A172 (cell line): ENCODE results near the gene DNMT3L. TPM values are rescaled to one million over a fixed set of nuclear protein-coding genes. Genes with fewer than 3 reads are reported as not detected.
"Not testable (repeated sequence)": the region's sequence is repeated elsewhere in the genome, so short reads cannot be mapped to it uniquely, and the experiment has no call there.

Experiments used
- DNase-seq: peaks from one replicate; pipeline ENCODE4 v3.0.0-alpha.2; 2015; ENCODE audit warnings: low spot score
- total RNA-seq: library from RNA; depleted of rRNA; stranded (reverse); fragments of >200 nt; shearing (Covaris generic); gene quantifications from 2 replicates; pipeline ENCODE4 v1.2.3, GENCODE V29; 2014; rRNA removed

Gene DNMT3L
- total RNA-seq, result not detected in 2 replicates

DNA sequence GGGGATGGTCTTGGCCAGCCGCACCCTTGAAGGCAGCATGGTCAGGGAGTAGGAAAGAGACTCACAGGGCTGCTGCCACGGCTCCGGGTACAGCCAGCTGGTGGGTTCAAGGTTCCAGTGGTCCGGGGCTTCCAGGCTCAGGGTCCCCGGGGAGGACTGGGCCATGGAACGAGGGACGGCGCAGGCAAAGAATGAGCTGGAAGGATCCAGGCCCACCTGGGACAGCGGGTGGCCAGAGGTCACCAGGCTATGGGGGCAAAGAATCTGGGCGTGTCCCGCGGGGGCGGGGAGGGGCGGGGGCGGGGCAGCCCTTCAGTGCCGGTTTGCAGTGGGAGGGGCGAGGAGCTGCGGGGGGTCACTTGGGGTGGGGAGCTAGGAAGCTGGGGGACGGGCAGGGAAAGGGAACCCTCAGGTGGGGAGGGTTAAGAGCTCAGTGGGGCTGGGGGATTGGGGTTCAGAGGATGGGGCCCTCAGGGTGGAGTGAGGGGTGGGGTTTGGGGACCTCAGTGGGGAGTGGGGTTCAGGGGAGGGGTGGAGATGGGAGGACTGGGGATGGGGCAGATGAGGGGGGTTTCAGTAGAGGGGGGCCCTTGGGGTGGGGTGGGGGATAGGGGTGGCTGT is at the start of gene DNMT3L:
DNMT3L (minus strand) TSS at position 223 of the 621 bp plus-strand sequence. CDS start 638 bp downstream, outside the sequence.
- no peak for DNase-seq

DNA sequence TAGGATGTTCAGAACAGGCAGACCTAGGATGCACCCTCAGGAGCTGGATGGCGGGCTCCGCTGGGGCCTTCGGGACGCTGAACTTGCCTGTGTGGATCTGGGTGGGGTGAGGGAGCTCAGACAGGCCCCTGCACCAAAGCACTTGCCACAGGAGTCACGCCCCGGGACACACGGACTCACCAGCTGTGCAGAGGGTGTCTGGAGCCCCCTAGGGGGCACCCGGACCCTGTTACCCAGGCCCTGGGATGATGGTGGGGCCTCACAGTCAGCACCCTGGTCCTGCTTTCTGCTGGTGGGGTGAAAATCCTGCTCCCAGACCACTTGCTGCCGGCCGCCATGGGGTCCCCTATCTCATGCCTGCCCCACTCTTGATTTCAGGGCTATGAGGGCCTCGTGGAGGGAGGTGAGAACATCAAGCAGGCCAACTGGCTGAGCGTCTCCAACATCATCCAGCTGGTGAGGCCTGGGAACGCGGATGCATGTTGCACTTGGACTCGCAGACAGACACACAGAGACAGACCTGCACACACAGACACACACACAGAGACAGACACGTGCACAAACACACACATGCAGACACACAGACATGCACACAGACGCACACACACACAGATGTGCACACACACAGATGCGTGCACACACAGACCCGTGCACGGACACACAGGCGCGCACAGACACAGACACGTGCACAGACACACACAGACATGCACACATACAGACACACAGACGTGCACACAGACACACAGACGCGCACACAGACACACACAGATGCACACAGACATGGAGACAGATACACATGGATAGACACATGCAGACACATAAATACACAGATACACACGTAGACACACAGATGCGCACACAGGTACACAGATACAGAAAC is 49.2 kb upstream of the DNMT3L start:
- no peak for DNase-seq

DNA sequence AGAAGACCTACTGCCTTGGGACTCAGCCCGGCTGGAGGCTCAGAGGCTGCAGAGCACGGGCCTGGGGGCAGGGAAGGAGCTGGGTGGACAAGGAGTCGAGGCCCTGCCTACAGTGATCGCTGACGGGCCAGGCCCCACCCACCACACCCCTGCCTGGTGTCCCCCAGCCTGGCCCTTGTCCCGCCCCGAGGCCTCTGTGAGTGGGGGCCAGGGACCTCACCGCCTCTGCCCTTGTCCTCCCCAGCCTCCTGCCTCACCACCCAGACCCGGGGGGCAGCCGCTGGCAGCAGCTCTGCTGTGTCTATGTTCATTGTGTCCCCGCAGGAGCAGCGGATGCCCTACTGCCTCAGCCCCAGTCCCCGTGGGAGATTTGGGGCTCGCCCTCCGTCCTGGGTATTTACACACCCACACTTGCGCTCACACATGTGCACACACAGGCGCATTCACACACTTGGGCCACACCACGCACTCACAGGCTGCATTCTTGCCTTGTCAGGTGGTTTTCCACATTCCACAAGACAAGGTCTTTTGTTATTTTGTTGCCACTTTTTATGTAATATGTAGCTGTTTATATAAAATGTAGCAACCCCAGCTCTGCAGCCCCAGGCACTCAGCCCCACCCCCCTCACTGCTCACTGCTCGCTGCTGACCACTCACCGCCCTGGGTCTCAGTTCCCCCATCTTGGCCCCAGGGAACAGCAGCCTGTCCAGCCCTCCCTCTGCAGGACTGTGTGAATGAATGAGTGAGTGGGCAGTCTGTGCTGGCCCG is 45.4 kb upstream of the DNMT3L start:
- DNase-seq, result no peak

DNA sequence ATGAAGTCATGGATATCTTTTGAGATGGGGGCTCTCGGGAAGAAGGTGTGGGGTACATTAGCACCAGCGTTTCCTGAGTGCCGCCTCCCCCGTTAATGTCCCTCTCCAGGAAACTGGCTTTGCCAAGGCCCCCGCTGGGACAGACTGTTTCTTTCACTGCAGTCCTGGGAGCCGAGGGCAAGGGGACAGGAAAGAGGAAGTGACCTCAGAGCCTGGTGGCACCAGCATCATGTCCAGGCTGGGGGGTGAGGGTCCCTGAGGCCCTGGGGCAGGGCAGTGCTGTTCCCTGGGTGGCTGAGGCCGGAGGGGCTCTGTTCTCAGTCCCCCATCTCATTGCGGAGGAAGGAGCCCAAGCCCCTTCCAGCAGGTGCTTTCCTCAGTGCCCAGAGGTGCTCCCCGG is 44.0 kb upstream of the DNMT3L start:
- no peak for DNase-seq

DNA sequence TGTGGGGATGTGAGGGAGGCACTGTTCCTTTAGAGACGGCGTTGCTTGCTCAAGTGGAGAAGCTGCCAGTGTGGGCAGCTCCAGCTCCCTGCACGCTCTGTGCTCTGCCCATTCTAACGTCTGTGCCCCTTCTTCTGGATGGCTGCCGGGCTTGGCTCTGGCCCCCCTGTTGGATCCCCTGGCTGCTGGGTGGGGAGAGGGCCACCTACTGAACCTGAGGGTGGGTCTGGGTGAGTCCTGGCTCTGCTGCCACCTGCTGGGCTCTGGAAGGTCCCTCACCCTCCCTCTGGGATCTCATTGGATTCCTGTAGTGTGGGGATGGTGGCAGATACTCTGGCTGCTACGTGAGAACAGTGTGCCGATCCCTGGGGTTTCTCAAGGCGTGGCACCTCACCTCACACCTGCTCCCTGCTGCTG is 43.2 kb upstream of the DNMT3L start:
- peak; percentile 52 for DNase-seq

DNA sequence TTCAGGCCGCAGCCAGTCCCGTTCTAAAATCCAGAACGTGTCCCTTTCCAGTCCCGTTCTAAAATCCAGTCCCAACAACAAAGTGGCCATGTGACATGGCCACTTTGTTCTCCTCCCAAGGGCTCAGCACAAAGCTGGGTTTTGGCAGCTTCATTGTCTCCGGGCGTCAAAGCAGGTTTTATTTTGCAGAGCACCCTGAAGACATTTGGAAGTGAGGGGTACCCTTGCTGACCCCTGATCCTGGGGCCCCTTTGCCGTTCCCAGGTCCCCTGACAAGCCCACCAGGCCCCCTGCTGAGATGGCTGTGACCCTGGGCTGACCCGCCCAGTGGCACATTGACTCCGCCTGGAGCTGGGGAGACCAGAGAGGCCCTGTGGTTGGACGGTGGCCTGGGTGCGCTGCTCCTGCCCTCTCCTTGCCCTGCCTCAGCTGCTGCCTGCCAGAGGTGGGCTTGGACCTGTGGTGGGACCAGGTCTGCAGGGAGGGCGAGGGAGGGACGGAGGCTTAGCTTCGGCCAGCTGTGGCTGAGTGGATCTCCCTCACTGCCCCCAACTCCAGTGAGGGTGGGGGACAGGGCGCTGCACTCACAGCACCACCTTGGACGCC is 42.4 kb upstream of the DNMT3L start:
- DNase-seq, result no peak

DNA sequence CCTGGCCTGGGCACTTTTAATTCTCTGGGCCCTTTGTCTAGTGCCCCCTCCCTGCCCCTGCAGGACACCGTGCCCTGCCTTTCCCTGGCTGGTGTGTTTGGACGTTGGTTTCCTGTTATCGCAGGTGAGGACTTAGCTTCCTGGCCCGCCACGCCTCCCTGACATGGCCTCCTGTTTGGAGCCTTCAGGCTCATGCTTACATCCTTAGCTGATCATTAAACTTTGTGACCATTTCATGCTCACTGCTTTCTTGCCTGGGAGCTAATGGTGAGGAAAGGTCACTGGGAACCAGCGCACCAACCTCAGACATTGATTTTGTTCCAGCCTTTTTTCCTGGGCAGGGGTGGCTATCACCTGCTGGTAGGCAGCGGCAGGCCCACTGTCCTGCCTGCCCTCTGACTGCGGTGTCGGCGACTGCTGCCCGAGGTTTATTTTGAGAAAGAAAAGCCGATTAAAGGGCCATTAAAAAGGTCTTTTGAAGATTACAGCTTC is 41.8 kb upstream of the DNMT3L start:
- DNase-seq, result no peak

DNA sequence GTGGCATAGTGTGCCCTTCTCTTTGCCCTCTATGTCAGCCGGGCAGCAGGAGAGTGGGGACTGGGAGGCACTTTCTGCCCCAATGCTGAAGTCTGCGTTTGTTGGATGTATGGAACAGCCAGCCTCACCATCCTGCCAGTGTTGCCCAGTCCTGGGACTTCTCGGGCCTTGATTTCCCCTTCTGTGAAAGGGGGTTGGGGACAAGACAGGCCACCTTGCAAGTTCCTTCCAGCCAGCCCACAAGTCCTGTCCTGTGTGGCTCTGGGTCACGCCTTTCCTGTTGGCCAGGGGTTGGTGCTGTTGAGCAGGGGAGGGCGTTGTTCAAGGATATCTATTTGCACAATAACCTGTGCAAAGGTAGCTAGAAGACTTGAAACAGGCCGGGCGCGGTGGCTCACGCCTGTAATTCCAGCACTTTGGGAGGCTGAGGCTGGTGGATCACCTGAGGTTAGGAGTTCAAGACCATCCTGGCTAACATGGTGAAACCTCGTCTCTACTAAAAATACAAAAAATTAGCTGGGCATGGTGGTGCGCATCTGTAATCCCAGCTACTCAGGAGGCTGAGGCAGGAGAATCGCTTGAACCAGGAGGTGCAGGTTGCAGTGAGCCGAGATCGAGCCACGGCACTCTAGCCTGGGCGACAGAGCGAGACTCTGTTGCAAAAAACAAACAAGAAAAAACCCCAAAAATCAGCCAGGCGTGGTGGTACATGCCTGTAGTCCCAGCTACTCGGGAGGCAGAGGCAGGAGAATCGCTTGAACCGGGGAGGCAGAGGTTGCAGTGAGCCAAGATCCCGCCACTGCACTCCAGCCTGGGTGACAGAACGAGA is 41.1 kb upstream of the DNMT3L start:
- DNase-seq, result not testable (repeated sequence)

DNA sequence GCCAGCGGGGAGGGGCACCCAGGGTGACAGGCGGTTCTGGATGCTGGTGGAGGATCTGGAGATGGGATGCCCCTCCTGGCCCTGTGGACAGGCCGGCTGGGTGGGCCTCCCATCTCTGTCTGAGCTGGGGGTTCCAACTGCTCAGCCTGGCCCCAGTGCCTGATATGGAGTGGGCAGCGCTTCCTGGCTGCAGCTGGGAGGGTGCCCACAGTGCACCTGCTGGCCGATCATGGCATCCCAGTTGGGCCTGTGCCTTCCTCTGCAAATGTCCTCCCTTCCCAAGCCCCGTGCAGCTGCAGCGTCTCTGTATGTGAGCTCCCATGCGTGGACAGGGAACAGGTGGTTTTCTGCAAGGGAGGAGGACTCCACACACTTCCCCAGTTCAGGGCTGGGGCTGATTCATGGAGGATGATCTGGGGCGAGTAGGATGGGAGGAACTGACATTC is 40.3 kb upstream of the DNMT3L start:
- DNase-seq, result no peak

DNA sequence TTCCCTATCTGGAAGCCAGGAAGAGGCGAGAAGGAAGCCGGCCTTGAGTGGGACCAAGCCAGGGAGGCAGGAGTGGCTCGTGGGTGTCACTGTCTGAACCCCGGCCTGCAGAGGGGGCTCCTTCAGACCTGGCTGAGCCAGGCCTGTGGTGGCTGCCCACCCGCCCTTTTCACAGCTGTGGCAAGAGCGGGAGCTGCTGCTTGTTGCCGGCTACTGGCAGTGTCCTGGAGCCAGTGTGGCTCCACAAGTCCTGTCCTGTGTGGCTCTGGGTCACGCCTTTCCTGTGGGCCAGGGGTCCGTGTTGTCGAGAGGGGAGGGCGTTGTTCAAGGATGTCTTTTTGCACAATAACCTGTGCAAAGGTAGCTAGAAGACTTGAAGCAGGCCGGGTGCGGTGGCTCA is 39.4 kb upstream of the DNMT3L start:
- DNase-seq, result no peak

DNA sequence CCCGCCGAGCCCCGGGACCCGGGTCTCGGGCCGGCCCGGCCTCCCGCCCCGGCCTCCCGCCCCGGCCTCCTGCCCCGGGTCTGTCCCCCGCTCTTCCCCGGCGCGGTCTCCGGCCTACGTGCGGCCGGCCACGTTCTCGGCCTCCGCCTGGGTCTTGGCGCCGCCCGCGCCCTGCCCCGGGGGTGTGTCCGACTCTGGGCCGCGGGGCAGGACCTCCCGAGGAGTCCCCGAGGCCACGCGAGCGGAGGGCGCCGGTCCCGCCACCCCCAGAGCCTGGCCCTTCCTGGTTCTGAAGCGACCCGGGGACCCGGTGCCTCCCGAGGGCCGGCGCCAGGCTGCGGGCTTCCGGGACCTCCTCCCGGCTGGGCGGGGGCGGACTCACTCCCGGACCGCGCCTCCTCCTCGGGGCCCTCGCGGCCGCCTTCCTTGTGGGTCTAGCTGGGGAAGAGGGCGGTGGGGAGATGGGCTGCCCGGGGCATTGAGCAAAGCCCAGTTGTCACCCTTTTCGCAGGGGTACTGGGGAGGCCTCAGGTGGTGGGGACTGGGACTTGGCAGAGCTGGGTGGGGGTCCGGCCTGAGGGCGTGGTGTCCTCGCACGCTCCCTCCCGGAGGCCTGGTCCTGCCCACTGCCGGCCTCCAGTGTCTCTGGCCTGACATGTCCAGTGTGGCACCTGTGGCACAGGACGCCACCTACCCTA is 38.7 kb upstream of the DNMT3L start:
- peak; percentile 30 for DNase-seq

DNA sequence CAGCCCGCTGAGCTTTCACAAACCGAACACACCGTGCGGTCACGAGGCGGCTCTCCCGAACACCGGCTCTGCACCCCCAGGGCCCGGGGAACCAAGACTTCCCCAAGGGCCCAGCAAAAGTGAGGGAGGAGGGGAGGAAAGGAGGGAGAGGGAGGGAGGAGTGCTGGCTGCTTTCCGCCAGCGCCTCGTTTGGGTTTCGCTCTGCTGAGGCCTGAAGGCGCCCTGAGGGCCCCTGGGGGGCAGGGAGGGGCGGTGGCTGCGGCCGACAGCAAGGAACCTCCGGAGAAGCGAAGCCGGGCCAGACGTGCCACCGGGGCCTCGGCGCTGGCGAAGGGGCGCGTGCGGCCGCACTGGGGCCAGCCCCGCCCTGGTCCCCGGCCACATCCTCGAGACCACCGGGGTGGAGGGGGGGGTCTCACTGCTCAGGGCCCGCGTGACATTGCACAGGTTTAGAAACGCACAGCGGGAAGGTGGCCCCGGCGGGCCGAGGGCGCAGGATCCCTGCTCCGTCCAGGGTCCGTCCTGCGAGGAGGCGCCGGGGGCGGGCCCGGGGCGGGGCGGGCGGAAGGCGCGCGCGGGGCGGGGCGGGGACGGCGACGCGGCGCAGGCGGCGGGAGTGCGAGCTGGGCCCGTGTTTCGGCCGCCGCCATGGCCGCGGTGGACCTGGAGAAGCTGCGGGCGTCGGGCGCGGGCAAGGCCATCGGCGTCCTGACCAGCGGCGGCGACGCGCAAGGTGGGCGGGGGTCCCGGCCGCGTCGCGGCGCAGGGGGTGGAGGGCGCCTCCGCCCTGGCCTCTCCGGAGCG is 38.0 kb upstream of the DNMT3L start, which contains the start of gene PFKL:
PFKL (plus strand) TSS at position 596 of the 804 bp plus-strand sequence; CDS start at position 649, 53 bp downstream.
- peak; percentile 41 for DNase-seq

DNA sequence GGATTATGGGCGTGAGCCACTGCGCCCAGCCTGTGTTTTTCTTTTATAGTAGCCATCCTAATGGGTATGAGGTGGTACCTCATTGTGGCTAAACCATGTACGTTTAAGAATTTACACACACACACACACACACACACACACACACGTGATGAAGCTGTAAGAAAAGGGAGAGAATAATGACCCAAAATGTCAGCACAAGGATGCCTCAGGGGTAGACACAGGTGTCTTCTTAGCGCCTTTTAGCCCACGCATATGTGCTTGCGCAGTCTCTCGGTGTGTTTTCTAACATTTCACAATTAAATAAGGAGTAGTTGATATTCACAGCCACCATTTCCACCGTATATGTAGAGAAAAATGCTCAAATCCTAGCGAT is 37.4 kb upstream of the DNMT3L start:
- no peak for DNase-seq

DNA sequence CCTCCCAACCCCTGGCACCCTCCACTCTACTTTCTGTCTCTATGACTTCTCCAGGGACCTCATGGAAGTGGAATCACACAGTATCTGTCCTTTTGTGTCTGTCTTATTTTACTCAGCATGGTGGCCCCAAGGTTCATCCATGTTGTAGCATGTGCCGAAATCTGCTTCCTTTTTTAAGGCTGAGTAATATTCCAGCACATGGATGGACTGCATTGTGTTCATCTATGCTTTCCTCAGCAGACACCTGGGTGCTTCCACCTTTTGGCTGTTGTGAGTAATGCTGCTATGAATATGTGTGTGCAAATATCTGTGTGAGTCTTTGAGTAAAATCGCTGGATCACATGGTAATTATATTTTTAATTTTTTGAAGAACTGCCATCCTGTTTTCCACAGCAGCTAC is 36.6 kb upstream of the DNMT3L start:
- no peak for DNase-seq

DNA sequence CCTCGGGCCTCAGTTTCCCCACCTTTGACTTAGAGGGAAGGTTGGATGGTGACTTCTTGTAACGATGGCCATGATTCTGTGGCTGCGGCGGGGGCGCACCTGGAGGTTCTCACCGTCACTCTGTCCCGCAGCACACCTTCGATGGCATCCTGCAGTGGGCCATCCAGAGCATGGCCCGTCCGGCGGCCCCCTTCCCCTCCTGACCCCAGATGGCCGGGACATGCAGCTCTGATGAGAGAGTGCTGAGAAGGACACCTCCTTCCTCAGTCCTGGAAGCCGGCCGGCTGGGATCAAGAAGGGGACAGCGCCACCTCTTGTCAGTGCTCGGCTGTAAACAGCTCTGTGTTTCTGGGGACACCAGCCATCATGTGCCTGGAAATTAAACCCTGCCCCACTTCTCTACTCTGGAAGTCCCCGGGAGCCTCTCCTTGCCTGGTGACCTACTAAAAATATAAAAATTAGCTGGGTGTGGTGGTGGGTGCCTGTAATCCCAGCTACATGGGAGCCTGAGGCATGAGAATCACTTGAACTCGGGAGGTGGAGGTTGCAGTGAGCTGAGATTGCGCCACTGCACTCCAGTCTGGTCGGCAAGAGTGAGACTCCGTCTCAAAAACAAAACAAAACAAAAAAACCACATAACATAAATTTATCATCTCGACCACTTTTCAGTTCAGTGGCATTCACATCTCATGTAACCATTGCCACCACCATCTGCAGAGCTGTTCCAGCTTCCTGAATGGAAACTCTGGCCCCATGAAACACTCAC is 36.0 kb upstream of the DNMT3L start:
- peak; percentile 87 for DNase-seq

DNA sequence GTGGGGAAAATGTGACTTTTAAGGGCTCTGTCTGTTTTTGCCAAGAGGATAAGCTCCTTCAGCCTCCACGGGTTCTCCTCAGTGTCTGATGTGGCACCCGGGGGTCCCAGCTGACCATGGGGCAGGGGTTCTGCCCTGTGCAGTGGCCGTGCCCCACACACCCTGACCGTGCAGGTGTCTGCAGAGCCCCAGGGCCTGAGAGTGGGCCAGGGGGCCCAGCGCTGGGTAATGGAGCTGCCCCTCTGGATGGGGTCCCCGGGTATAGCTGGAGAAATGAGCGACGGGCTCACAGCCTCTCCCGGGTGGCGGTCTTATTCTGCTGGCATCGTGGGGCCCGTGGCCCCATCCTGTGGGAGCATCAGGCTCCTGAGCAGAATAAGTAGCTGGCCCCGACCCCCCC is 35.2 kb upstream of the DNMT3L start:
- DNase-seq, result no peak

DNA sequence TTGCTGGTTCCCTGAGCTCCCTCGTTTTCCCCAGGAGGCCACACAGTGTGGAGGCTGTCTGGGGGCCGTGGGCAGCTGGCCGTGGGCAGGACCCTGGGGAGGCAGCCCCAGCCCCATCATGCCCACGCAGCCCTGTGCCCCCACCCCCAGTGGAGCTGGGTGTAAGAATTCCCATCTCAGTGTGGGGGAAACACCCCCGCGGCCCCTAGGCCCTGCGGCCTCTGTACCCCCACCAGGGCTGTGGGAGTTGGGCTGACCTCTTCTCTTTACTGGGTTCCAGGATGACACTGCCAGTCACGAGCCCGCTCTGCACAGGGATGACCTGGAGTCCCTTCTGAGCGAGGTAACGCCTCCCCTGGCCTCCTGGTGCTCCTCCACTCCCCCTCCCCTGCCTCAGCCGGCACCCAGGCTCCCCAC is 34.4 kb upstream of the DNMT3L start:
- no peak for DNase-seq

DNA sequence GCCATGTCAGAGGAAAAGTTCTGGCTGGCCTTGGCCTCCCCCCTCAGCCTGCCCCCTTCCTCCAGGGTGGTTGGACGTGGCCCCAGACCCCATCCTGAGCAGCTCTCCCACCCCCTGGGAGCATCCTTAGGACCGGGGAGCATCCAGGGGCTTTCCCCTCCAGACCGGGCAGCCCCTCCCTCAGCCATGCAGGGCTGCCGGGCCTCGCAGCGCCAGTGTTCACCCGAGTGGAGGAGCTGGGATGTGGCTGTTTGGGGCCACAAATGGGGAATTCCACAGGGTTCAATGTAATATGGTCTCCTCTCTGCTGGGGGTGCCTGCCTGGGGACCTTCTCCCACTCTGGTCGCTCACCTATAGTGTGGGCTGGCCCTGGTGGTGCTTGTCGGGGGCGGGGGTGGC is 33.9 kb upstream of the DNMT3L start:
- no peak for DNase-seq
